ENCODE results near the gene EPM2A. TPM values are rescaled to one million over a fixed set of nuclear protein-coding genes. Genes with fewer than 3 reads are reported as not detected.

EPM2A gene
- 6.4 and 9.3 TPM in 2 replicates for total RNA-seq
- 6.9 and 7.2 TPM in 2 replicates for polyA plus RNA-seq

GRCh38 chr6:145735356-145736165, at the start of gene EPM2A:
Gene EPM2A (minus strand): TSS chr6:145735520. CDS start chr6:145735498, 22 bp downstream.
- WGBS (ENCODE audit: low lambda C conversion rate, missing lambda C conversion rate), result under 1% methylated on average over 61 of the region's 69 CpGs
- TF ChIP-seq EZH2 (IDR thresholded peaks at IDR 0.05; ENCODE audit: borderline replicate concordance) (no peak), CTCF (IDR thresholded peaks at IDR 0.05; ENCODE audit: poor library complexity) (no peak), EZH2phosphoT487 (IDR thresholded peaks at IDR 0.05; ENCODE audit: low read depth, severe bottlenecking, unreplicated experiment) (no peak)
- DNase-seq (ENCODE audit: low spot score), result peak; percentile 89
- H4K20me1 ChIP-seq (ENCODE audit: insufficient read depth, poor library complexity, severe bottlenecking), result no peaks in the 10 kb centered on the region
- H3K4me2 ChIP-seq, result peak within 1 kb of the TSS; percentile 89
- H3K4me1 ChIP-seq (ENCODE audit: insufficient read depth), result peaks cover 7% of the 10 kb centered on the region
- no peaks in the 10 kb centered on the region for H3K27me3 ChIP-seq
- H2AFZ ChIP-seq, result peak within 1 kb of the TSS; percentile 88
- H3K9me2 ChIP-seq (replicated peaks; ENCODE audit: insufficient read depth), result no peaks in the 10 kb centered on the region
- H3K27ac ChIP-seq, result peak within 1 kb of the TSS; percentile 99
- H3K4me3 ChIP-seq, result peak within 1 kb of the TSS; percentile 76
- no peaks in the 10 kb centered on the region for H3K9me3 ChIP-seq (ENCODE audit: low read depth)
- H3K36me3 ChIP-seq (replicated peaks; ENCODE audit: insufficient read depth, low read depth), result no peaks in the 10 kb centered on the region
- H3K79me2 ChIP-seq, result peaks cover 8% of the 10 kb centered on the region

- Histone ChIP-seq H4K20me1 (ENCODE audit: insufficient read depth, poor library complexity, severe bottlenecking) (no peaks in the 10 kb centered on the region), H3K4me3 (no peak overlapping the region), H3K4me1 (ENCODE audit: insufficient read depth) (no peaks in the 10 kb centered on the region), H3K9me2 (replicated peaks; ENCODE audit: insufficient read depth) (no peaks in the 10 kb centered on the region), H3K27ac (no peak overlapping the region), H2AFZ (no peak overlapping the region), H3K9me3 (ENCODE audit: low read depth) (no peaks in the 10 kb centered on the region), H3K36me3 (replicated peaks; ENCODE audit: insufficient read depth, low read depth) (no peaks in the 10 kb centered on the region), H3K79me2 (no peaks in the 10 kb centered on the region), H3K27me3 (no peaks in the 10 kb centered on the region), H3K4me2 (no peak overlapping the region)
- TF ChIP-seq EZH2 (IDR thresholded peaks at IDR 0.05; ENCODE audit: borderline replicate concordance) (no peak), CTCF (IDR thresholded peaks at IDR 0.05; ENCODE audit: poor library complexity) (no peak), EZH2phosphoT487 (IDR thresholded peaks at IDR 0.05; ENCODE audit: low read depth, severe bottlenecking, unreplicated experiment) (no peak)
- no peak for DNase-seq (ENCODE audit: low spot score)
- WGBS (ENCODE audit: low lambda C conversion rate, missing lambda C conversion rate), result 87% methylated on average over 1 of the region's 1 CpG
Measured at GRCh38 chr6:145784683-145785082, 49.4 kb upstream of the EPM2A start.

- Histone ChIP-seq H4K20me1 (ENCODE audit: insufficient read depth, poor library complexity, severe bottlenecking) (no peaks in the 10 kb centered on the region), H3K27me3 (no peaks in the 10 kb centered on the region), H3K4me3 (no peak overlapping the region), H3K9me3 (ENCODE audit: low read depth) (no peaks in the 10 kb centered on the region), H2AFZ (no peak overlapping the region), H3K27ac (no peak overlapping the region), H3K9me2 (replicated peaks; ENCODE audit: insufficient read depth) (no peaks in the 10 kb centered on the region), H3K79me2 (no peaks in the 10 kb centered on the region), H3K4me1 (ENCODE audit: insufficient read depth) (no peaks in the 10 kb centered on the region), H3K4me2 (no peak overlapping the region), H3K36me3 (replicated peaks; ENCODE audit: insufficient read depth, low read depth) (no peaks in the 10 kb centered on the region)
- 89% methylated on average over 5 of the region's 5 CpGs for WGBS (ENCODE audit: low lambda C conversion rate, missing lambda C conversion rate)
- DNase-seq (ENCODE audit: low spot score), result no peak
- TF ChIP-seq EZH2phosphoT487 (IDR thresholded peaks at IDR 0.05; ENCODE audit: low read depth, severe bottlenecking, unreplicated experiment), result no peak
- TF ChIP-seq EZH2 (IDR thresholded peaks at IDR 0.05; ENCODE audit: borderline replicate concordance), result no peak
- no peak for TF ChIP-seq CTCF (IDR thresholded peaks at IDR 0.05; ENCODE audit: poor library complexity)
Measured at GRCh38 chr6:145783796-145784195, 48.5 kb upstream of the EPM2A start.
